NAMALWA (cell line): Measurements from ENCODE around the gene CXorf58.
"Not testable (repeated sequence)": the region's sequence is repeated elsewhere in the genome, so short reads cannot be mapped to it uniquely, and the experiment has no call there.

Source experiments
- DNase-seq: peaks from one replicate; pipeline ENCODE4 v3.0.0-alpha.2; 2015; ENCODE audit warnings: low spot score

The CXorf58 gene

GRCh38 chrX:23907498-23908218 is at the start of gene CXorf58, which contains the start of gene APOO:
TSS of gene CXorf58 (plus strand) at chrX:23908006. CDS start at chrX:23910303, 2,297 bp downstream.
TSS of gene APOO (minus strand) at chrX:23907938. CDS start at chrX:23907702, 236 bp downstream.
- DNase-seq: peak; percentile 93

GRCh38 chrX:23859238-23859637 is 48.6 kb upstream of the CXorf58 start:
- DNase-seq: not testable (repeated sequence)

GRCh38 chrX:23861215-23861896 is 46.5 kb upstream of the CXorf58 start:
- no peak for DNase-seq

- DNase-seq: not testable (repeated sequence)
Measured at GRCh38 chrX:23861952-23862351, 45.9 kb upstream of the CXorf58 start.

- no peak for DNase-seq
Measured at GRCh38 chrX:23864742-23865326, 43.0 kb upstream of the CXorf58 start.

GRCh38 chrX:23870041-23870440 is 37.8 kb upstream of the CXorf58 start:
- DNase-seq: no peak

- no peak for DNase-seq
Measured at GRCh38 chrX:23871905-23872546, 35.8 kb upstream of the CXorf58 start.

- DNase-seq: no peak
Measured at GRCh38 chrX:23879380-23880090, 28.3 kb upstream of the CXorf58 start.

GRCh38 chrX:23883737-23884354 is 24.0 kb upstream of the CXorf58 start:
- DNase-seq: no peak

- DNase-seq: no peak
Measured at GRCh38 chrX:23884427-23885024, 23.3 kb upstream of the CXorf58 start.

GRCh38 chrX:23885803-23886202 is 22.0 kb upstream of the CXorf58 start:
- DNase-seq: no peak

GRCh38 chrX:23887451-23887850 is 20.4 kb upstream of the CXorf58 start:
- no peak for DNase-seq

- DNase-seq: no peak
Measured at GRCh38 chrX:23887918-23888317, 19.9 kb upstream of the CXorf58 start.

- no peak for DNase-seq
Measured at GRCh38 chrX:23888887-23889501, 18.8 kb upstream of the CXorf58 start.

- DNase-seq: no peak
Measured at GRCh38 chrX:23890933-23891332, 16.9 kb upstream of the CXorf58 start.

GRCh38 chrX:23894993-23895392 is 12.8 kb upstream of the CXorf58 start:
- not testable (repeated sequence) for DNase-seq

- not testable (repeated sequence) for DNase-seq
Measured at GRCh38 chrX:23896539-23896938, 11.3 kb upstream of the CXorf58 start.

- DNase-seq: no peak
Measured at GRCh38 chrX:23896981-23897380, 10.8 kb upstream of the CXorf58 start.

- DNase-seq: no peak
Measured at GRCh38 chrX:23898412-23898959, 9.3 kb upstream of the CXorf58 start.

GRCh38 chrX:23900220-23900797 is 7.5 kb upstream of the CXorf58 start:
- no peak for DNase-seq
